22Rv1 (cell line): ENCODE results near the gene MINDY2.

Experiments used
- ZFX ChIP-seq: fragments of 450-650 bp; IDR thresholded peaks from 2 replicates; pipeline ENCODE4 v1.6.1; 2017; ENCODE audit warnings: antibody characterized with exemption, borderline replicate concordance
- TF ChIP-seq, protein P1 (sequence below): fragments of 450-650 bp; IDR thresholded peaks from 2 replicates; pipeline ENCODE4 v1.5.1; 2017; ENCODE audit warnings: mild to moderate bottlenecking

DNA sequence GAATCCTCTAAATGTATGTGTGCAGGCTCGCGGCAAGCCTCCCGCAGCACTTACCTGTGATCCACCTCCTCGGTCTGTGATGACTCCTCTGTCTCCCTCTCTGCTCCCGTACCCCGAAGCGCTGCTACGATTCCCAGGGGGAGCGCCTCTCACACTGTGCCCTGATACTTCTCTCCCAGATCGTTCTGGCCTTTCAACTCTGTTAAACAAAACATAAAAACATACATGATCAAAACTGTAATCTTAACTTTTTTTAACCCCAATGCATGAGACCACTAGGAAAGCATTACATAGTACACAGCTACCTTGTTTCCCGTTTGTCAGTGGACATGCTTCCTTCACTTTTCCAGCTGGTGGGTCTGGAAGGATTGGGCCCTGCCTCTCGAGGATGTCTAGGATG is 115.8 kb downstream of the MINDY2 start:
- TF ChIP-seq, protein P1, sequence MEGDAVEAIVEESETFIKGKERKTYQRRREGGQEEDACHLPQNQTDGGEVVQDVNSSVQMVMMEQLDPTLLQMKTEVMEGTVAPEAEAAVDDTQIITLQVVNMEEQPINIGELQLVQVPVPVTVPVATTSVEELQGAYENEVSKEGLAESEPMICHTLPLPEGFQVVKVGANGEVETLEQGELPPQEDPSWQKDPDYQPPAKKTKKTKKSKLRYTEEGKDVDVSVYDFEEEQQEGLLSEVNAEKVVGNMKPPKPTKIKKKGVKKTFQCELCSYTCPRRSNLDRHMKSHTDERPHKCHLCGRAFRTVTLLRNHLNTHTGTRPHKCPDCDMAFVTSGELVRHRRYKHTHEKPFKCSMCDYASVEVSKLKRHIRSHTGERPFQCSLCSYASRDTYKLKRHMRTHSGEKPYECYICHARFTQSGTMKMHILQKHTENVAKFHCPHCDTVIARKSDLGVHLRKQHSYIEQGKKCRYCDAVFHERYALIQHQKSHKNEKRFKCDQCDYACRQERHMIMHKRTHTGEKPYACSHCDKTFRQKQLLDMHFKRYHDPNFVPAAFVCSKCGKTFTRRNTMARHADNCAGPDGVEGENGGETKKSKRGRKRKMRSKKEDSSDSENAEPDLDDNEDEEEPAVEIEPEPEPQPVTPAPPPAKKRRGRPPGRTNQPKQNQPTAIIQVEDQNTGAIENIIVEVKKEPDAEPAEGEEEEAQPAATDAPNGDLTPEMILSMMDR, result no peak
- no peak for TF ChIP-seq ZFX
